GM12875 (cell line): ENCODE data around the gene RBP5.

ENCODE experiments used
- H3K4me3 ChIP-seq: one replicate; pipeline ENCODE4 v1.5.1; 2011; ENCODE audit warnings: low read depth, low read length, control low read depth
- TF ChIP-seq, protein P1 (sequence below): IDR thresholded peaks from 2 replicates; pipeline ENCODE4 v1.5.1; 2011; ENCODE audit warnings: low read depth, mild to moderate bottlenecking, control low read depth, inconsistent platforms, low read length, moderate library complexity, borderline replicate concordance; ENCODE audit not compliant: insufficient read depth

RBP5 gene

GRCh38 chr12:7089196-7089871, 39.4 kb downstream of the RBP5 start:
- no peak overlapping the region for H3K4me3 ChIP-seq
- TF ChIP-seq, protein P1, sequence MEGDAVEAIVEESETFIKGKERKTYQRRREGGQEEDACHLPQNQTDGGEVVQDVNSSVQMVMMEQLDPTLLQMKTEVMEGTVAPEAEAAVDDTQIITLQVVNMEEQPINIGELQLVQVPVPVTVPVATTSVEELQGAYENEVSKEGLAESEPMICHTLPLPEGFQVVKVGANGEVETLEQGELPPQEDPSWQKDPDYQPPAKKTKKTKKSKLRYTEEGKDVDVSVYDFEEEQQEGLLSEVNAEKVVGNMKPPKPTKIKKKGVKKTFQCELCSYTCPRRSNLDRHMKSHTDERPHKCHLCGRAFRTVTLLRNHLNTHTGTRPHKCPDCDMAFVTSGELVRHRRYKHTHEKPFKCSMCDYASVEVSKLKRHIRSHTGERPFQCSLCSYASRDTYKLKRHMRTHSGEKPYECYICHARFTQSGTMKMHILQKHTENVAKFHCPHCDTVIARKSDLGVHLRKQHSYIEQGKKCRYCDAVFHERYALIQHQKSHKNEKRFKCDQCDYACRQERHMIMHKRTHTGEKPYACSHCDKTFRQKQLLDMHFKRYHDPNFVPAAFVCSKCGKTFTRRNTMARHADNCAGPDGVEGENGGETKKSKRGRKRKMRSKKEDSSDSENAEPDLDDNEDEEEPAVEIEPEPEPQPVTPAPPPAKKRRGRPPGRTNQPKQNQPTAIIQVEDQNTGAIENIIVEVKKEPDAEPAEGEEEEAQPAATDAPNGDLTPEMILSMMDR: no peak

DNA sequence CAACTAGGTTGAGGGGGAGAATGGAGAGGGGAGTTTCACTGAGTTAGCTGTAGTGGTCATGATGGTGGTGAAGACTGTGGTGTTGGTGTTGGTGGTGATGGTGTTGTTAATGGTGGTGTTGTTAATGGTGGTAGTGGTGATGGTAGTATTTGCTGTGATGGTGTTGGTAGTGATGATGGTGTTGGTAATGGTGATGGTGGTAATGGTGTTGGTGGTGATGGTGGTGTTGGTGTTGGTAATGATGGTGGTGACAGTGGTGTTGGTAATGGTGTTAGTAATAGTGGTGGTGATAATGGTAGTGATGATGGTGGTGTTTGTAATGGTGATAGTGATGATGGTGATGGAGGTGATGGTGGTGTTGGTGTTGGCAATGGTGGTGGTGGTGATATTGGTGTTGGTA, 45.6 kb downstream of the RBP5 start:
- TF ChIP-seq, protein P1: no peak

GRCh38 chr12:7081037-7081436, 47.7 kb downstream of the RBP5 start:
- TF ChIP-seq, protein P1: no peak
- no peak overlapping the region for H3K4me3 ChIP-seq

More for the DNA sequence above, 45.6 kb downstream of the RBP5 start:
- H3K4me3 ChIP-seq: no peak overlapping the region

DNA sequence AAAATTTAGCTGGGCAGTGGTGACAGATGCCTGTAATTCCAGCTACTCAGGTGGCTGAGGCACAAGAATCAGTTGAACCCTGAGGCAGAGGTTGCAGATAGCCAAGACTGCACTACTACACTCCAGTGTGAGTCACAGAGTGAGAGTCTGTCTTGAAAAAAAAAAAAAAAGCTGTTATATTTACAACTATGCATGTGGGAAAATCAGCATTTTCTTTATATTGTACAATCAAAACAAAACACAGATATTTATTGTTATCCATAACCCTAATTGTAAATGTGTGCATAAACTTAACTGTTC, 48.9 kb downstream of the RBP5 start:
- TF ChIP-seq, protein P1: no peak
- H3K4me3 ChIP-seq: no peak overlapping the region

- no peak overlapping the region for H3K4me3 ChIP-seq
- TF ChIP-seq, protein P1: no peak
These were observed 50.5 kb downstream of the RBP5 start for GRCh38 chr12:7078163-7078562.

GRCh38 chr12:7076493-7076892, 52.2 kb downstream of the RBP5 start:
- TF ChIP-seq, protein P1: no peak

GRCh38 chr12:7075939-7076338, 52.8 kb downstream of the RBP5 start:
- TF ChIP-seq, protein P1: no peak
- no peak overlapping the region for H3K4me3 ChIP-seq

More at GRCh38 chr12:7076493-7076892, 52.2 kb downstream of the RBP5 start:
- no peak overlapping the region for H3K4me3 ChIP-seq
